A673 (cell line): ENCODE measurements around the gene ADAMTSL3. TPM values are rescaled to one million over a fixed set of nuclear protein-coding genes. Genes with fewer than 3 reads are reported as not detected.

Source experiments
- BruUV-seq: library from RNA; stranded (reverse); fragments of 400-500 nt; replicated peaks from 2 replicates; lab custom pipeline; 2021; lab: Mats Ljungman, UMichigan
- CTCF ChIA-PET: fragments of 300-600 bp; sonication (Branson Sonifier 250); formaldehyde crosslinking; loops from one replicate; lab custom pipeline; 2022; ENCODE audit warnings: antibody characterized with exemption; lab: Charles Lee
- POLR2A ChIA-PET: fragments of 300-600 bp; sonication (Branson Sonifier 250); formaldehyde crosslinking; loops from one replicate; lab custom pipeline; 2022; ENCODE audit warnings: antibody characterized with exemption; ENCODE audit not compliant: low non-redundant PET; lab: Charles Lee
- DNase-seq: peaks from one replicate; pipeline ENCODE4 v3.0.0-alpha.2; 2015; ENCODE audit warnings: low spot score
- H3K27ac ChIP-seq: fragments of 200-600 bp; sonication (generic); 2 replicates; pipeline ENCODE4 v1.5.1; 2016; ENCODE audit warnings: mixed run types, low read depth, mild to moderate bottlenecking, mixed read lengths, antibody characterized with exemption, low read length; ENCODE audit not compliant: poor library complexity, severe bottlenecking
- H3K27me3 ChIP-seq: fragments of 200-600 bp; sonication (generic); replicated peaks from 2 replicates; pipeline ENCODE4 v1.6.1; 2017; ENCODE audit warnings: mixed run types, low read depth, mild to moderate bottlenecking, mixed read lengths, antibody characterized with exemption, low read length; ENCODE audit not compliant: insufficient read depth, poor library complexity
- H3K36me3 ChIP-seq: fragments of 200-600 bp; sonication (generic); 2 replicates; pipeline ENCODE4 v1.6.1; 2016; ENCODE audit warnings: mixed run types, mild to moderate bottlenecking, mixed read lengths, antibody characterized with exemption, low read length; ENCODE audit not compliant: insufficient read depth, poor library complexity, severe bottlenecking
- H3K4me1 ChIP-seq: fragments of 200-600 bp; sonication (generic); 2 replicates; pipeline ENCODE4 v1.6.1; 2017; ENCODE audit warnings: mixed run types, mild to moderate bottlenecking, mixed read lengths, antibody characterized with exemption, low read length; ENCODE audit not compliant: insufficient read depth, poor library complexity, severe bottlenecking
- H3K4me3 ChIP-seq: fragments of 200-600 bp; sonication (generic); 2 replicates; pipeline ENCODE4 v1.5.1; 2016; ENCODE audit warnings: low read depth, mixed run types, mild to moderate bottlenecking, mixed read lengths, low read length; ENCODE audit not compliant: poor library complexity, severe bottlenecking
- H3K9me3 ChIP-seq: fragments of 200-600 bp; sonication (generic); 2 replicates; pipeline ENCODE4 v1.6.1; 2016; ENCODE audit warnings: mixed run types, low read depth, mild to moderate bottlenecking, mixed read lengths, antibody characterized with exemption, low read length; ENCODE audit not compliant: poor library complexity, severe bottlenecking
- CTCF ChIP-seq: fragments of 300-800, 200-600 bp; sonication (generic); conservative IDR thresholded peaks from 2 replicates; pipeline ENCODE4 v1.5.1; 2017; ENCODE audit warnings: low read depth, mild to moderate bottlenecking, antibody characterized with exemption, low read length, moderate library complexity, mixed read lengths
- EZH2 ChIP-seq: fragments of 200-600 bp; sonication (generic); IDR thresholded peaks from 2 replicates; pipeline ENCODE4 v1.6.1; 2017; ENCODE audit warnings: borderline replicate concordance, low read depth, mild to moderate bottlenecking, mixed read lengths, antibody characterized with exemption, low read length; ENCODE audit not compliant: poor library complexity, severe bottlenecking
- intact Hi-C: fragments of 100-400 bp; cut with micrococcal nuclease; formaldehyde crosslinking; loops from one replicate; pipeline ENCODE4 v1.10.0; 2022; ENCODE audit not compliant: unreplicated experiment
- total RNA-seq: library from RNA; stranded (reverse); gene quantifications from 2 replicates; pipeline ENCODE4 v1.2.3, GENCODE V29; 2021

Gene ADAMTSL3
- total RNA-seq, 1 experiment from 2014 or later, result 0.95 TPM

GRCh38 chr15:83694536-83694935, 40.6 kb downstream of the ADAMTSL3 start:
- intact Hi-C loops, result no loop called here
- no peaks in the 10 kb centered on the region for H3K36me3 ChIP-seq
- H3K27ac ChIP-seq, result no peak overlapping the region
- ChIA-PET POLR2A (no interaction called here), CTCF (no interaction called here)
- H3K4me1 ChIP-seq, result no peaks in the 10 kb centered on the region
- H3K4me3 ChIP-seq, result no peak overlapping the region
- no peak for DNase-seq
- H3K9me3 ChIP-seq, result no peaks in the 10 kb centered on the region
- peaks cover 4% of the 10 kb centered on the region for H3K27me3 ChIP-seq
- BruUV-seq, result no TSS peak
- TF ChIP-seq CTCF, result no peak
- no peak for TF ChIP-seq EZH2

- POLR2A ChIA-PET, result no interaction called here
- Histone ChIP-seq H3K9me3 (no peaks in the 10 kb centered on the region), H3K36me3 (no peaks in the 10 kb centered on the region), H3K4me1 (no peaks in the 10 kb centered on the region), H3K27ac (no peak overlapping the region), H3K4me3 (no peak overlapping the region), H3K27me3 (peaks cover under 1% of the 10 kb centered on the region)
- no peak for DNase-seq
- intact Hi-C loops, result no loop called here
- TF ChIP-seq EZH2 (no peak), CTCF (no peak)
- CTCF ChIA-PET, result no interaction called here
- BruUV-seq, result no TSS peak
Observed at GRCh38 chr15:83695246-83695645, 41.3 kb downstream of the ADAMTSL3 start.

GRCh38 chr15:83695901-83696425, 42.0 kb downstream of the ADAMTSL3 start:
- no peak overlapping the region for H3K27ac ChIP-seq
- intact Hi-C loops, result no loop called here
- DNase-seq, result no peak
- no peak for TF ChIP-seq EZH2
- no peak for TF ChIP-seq CTCF
- no peak overlapping the region for H3K4me3 ChIP-seq
- ChIA-PET POLR2A (no interaction called here), CTCF (no interaction called here)
- H3K4me1 ChIP-seq, result no peaks in the 10 kb centered on the region
- no TSS peak for BruUV-seq
- no peaks in the 10 kb centered on the region for H3K9me3 ChIP-seq
- no peaks in the 10 kb centered on the region for H3K27me3 ChIP-seq
- H3K36me3 ChIP-seq, result no peaks in the 10 kb centered on the region
